ENCODE data around the gene HEPH.
"Not testable (repeated sequence)": the region's sequence is repeated elsewhere in the genome, so short reads cannot be mapped to it uniquely, and the experiment has no call there.

The HEPH gene, protein sequence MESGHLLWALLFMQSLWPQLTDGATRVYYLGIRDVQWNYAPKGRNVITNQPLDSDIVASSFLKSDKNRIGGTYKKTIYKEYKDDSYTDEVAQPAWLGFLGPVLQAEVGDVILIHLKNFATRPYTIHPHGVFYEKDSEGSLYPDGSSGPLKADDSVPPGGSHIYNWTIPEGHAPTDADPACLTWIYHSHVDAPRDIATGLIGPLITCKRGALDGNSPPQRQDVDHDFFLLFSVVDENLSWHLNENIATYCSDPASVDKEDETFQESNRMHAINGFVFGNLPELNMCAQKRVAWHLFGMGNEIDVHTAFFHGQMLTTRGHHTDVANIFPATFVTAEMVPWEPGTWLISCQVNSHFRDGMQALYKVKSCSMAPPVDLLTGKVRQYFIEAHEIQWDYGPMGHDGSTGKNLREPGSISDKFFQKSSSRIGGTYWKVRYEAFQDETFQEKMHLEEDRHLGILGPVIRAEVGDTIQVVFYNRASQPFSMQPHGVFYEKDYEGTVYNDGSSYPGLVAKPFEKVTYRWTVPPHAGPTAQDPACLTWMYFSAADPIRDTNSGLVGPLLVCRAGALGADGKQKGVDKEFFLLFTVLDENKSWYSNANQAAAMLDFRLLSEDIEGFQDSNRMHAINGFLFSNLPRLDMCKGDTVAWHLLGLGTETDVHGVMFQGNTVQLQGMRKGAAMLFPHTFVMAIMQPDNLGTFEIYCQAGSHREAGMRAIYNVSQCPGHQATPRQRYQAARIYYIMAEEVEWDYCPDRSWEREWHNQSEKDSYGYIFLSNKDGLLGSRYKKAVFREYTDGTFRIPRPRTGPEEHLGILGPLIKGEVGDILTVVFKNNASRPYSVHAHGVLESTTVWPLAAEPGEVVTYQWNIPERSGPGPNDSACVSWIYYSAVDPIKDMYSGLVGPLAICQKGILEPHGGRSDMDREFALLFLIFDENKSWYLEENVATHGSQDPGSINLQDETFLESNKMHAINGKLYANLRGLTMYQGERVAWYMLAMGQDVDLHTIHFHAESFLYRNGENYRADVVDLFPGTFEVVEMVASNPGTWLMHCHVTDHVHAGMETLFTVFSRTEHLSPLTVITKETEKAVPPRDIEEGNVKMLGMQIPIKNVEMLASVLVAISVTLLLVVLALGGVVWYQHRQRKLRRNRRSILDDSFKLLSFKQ

DNA sequence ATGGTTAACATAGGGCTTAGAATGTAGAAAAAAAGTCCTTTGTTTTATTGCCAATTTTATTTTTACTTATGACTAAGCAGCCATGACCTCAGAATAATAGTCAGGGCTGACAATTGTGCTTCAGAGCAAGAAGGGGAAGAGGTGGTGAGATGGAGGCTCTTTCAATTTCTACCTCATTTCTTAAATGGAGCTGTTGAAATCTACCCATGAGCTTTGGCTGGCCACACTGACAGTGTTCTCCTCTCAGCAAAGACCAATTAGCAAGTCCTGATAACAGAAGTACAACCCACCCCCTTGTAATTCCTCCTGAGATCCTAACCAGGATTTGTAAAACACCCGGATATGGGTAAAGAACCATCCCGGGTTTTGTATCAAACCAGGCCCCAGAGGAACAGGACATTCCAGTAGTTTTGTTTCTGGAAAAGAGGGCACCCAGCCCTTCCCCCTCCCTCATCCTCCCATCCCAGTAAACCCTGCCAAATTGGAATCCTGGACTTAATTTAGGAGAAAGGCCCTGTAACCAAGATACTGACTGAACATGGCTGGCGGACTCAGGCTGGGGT lies at the start of gene HEPH:
Gene HEPH, plus strand, starts transcription at position 399 of the 563 bp plus-strand sequence. CDS start 6,324 bp downstream, outside the sequence.
- DNase-seq = no peak

DNA sequence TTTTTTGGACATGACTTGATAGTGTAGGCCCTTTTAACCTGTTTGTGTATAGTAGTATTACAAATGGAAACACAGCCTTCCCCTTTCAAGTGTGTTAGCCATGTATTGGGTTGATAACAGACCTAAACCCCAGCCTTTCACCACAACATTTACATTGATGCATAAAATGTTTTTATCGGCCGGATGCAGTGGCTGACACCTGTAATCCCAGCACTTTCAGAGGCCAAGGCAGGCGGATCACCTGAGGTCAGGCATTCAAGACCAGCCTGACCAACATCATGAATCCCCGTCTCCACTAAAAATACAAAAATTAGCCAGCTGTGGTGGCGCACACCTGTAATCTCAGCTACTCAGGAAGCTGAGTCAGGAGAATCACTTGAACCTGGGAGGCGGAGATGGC lies 45.3 kb upstream of the HEPH start:
- not testable (repeated sequence) for DNase-seq

DNA sequence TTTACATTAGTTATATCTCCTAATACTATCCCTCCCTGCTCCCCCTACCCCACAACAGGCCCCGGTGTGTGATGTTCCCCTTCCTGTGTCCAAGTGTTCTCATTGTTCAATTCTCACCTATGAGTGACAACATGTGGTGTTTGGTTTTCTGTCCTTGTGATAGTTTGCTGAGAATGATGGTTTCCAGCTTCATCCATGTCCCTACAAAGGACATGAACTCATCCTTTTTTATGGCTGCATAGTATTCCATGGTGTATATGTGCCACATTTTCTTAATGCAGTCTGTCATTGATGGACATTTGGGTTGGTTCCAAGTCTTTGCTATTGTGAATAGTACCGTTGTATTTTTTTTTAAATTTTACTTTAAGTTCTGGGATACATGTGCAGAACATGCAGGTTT lies 42.7 kb upstream of the HEPH start:
- DNase-seq = not testable (repeated sequence)

DNA sequence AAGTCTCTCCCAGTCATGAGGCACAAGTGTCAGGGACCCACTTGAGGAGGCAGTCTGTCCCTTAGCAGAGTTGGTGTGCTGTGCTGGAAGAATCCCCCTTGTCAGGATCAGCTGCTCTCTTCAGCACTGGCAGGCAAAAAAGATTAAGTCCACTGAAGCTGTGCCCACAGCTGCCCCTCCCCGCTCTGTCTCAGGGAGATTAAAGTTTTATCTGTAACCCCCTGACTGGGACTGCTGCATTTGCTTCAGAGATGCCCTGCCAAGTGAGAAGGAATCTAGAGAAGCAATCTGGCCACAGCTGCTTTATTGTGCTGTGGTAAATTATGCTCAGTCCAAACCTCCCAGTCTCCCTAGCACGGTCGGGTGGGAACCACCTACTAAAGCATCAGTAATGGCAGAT lies 37.4 kb upstream of the HEPH start:
- DNase-seq = no peak

DNA sequence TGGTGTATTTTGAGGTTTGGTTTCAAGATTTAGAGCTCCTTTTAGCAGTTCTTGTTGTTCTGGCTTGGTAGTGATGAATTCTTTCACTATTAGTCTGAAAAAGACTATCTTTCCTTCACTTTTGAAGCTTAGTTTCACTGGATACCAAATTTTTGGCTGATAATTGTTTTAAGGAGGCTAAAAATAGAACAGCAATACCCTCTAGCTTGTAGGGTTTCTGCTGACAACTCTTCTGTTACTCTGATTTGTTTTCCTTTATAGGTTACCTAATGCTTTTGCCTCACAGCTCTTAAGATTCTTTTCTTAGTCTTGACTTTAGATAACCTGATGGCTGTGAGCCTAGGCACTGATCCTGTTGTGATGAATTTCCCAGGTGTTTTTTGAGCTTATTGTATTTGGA lies 33.6 kb upstream of the HEPH start:
- DNase-seq = no peak

DNA sequence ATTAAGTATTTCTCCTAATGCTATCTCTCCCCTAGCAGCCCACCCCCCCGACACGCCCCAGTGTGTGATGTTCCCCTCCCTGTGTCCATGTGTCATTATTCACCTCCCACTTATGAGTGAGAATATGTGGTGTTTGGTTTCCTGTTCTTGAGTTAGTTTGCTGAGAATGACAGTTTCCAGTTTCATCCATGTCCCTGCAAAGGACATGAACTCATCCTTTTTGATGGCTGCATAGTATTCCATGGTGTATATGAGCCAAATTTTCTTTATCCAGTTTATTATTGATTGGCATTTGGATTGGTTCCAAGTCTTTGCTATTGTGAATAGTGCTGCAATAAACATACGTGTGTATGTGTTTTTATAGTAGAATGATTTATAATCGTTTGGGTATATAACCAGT lies 28.8 kb upstream of the HEPH start:
- not testable (repeated sequence) for DNase-seq

DNA sequence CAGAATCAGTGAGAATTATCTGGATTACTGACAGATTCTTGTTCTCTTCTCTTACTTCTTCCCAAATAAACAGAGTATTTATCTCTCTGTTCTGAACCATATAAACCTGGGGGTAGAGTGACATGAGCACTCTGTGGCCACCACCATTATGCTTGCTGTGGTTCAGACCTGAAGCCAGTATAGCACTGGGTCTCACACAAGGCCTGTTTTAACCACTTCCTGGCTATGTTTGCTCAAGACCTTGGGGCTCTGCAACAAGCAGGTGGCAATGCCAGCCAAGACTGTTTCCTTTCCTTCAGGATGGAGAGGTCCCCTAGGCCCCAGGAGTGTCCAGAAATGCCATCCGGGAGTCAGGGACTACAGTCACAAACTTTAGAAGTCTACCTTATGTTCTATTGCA lies 21.7 kb upstream of the HEPH start:
- DNase-seq = no peak

DNA sequence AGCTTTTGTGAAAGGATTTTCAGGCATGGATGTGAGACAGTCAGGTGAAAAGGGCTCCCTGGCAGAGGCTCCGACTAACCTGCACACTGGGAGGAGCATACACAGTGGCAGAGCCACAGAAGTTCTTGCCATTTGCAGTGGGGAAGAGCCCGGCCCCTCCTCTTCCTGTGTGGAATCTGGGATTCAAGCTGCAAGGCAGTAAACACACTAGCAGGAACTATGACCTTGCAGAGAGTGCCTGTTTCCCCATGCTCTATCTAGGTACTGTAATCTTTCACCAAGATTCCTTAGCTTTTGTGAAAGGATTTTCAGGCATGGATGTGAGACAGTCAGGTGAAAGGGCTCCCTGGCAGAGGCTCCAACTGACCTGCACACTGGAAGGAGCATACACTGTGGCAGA lies 19.8 kb upstream of the HEPH start:
- no peak for DNase-seq

DNA sequence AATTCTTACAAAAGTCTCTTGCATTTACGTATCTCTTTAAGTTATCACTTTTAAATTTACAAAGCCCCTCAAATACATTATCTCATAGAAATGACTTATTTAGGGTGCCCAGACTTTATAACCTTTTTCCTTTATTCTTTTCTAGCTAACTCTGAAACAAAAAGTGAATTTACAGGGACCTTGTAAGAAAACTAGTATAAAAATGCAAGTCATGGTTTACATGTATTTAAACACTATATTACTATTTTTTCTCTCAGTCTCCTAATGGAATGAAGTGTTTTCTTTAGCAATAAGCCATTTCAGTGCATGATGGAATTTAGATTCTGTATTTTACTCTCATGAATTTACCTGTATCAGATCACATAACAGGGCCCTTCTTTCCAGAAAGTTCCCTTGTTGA lies 14.5 kb upstream of the HEPH start:
- DNase-seq = no peak

DNA sequence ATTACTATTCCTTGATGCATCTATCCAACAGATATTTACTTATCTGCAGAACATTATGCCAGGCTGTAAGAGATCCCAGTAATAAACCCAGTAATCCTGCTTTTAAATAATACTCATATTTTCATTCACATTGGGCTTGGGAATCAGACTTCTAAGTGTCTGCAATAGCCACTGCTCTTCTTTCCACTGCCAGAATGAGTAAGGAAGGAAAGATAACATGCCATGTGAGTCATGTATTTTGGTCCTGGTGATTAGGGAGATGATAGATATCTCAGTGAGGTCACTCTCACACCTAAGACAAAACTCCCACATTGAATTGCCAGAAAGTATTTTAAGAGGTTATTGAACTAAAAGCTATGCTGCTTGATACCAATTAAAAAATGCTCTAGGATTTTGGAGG lies 13.9 kb upstream of the HEPH start:
- DNase-seq = no peak

DNA sequence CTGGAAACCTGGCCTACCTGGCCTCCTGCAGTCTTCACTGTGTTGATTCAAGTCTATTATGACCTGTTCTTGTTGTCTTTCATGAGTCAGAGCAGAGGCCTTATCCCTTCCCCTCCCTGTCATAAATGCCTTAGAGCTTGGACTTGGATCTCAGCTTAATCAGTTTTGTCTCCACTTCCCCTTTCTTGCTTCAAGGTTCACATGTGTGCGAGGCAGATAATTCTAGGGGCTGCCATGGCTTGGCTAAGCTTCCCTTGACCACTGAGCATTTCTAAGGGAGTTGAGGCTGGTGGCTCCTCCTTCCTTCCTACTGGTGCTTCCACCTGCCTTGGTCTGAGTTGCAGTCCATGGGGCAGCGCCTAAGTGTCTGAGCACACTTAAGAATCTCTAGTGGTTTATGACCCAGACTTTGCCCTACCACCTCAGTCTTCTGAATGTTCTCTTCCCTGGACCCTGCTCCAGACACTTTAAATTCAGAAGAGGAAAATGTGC lies 1.7 kb upstream of the HEPH start:
- DNase-seq = no peak

DNA sequence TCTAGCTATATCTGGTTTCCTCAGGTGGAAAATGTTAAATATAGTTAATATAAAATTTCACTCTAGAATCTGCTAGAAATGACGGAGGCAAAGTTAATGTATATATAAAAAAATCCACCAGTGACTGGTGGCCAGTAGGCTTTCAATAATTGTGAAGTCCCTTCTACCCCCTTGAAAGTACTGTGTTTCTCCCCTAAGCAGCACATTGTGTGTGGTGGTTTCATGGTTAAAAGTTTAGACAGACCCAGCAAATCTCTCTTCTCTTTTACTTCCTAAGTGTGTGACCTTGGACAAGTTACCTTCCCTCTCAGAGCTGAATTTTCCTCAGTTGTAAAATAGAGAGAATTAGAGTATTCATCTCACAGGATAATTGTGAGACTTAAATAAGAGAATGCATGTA lies 600 bp upstream of the HEPH start:
- DNase-seq = no peak

DNA sequence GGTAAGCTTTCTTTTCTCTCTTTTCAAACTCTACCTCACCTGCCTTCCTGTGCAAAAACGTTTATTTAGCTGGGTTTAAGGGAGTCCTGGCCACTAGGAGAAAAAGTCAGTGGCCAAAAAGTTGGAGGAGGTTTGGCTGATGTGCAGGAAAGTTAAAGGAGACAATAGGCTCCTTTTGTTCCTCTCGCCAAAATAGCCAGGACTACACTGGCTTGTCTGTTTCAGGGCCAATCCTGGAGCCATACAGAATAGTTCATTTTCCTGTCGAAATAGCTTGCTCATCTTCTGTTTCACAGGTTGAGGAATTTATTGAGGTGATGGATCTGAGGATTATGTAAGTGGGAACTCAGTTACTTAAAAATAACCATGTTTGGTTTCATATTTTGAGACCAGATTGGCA lies 423 bp downstream of the HEPH start:
- DNase-seq = no peak

DNA sequence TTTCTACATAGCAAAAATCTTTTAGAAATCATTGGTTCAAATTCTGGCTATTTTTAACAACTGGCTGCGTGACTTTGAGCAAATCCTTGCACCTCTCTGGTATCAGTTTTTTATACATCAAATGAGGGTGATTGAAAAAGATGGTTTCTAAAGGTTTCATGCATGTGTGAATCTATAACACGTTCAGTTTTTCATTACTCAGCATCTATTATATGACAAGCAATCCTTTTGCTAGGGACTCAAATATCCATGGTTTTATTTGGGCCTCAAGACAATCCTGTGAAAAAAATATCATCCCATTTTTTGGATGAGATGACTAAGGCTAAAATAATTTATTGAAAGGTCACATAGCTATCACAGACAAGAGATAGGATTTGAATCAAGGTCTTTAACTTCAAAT lies 884 bp downstream of the HEPH start:
- DNase-seq = no peak

DNA sequence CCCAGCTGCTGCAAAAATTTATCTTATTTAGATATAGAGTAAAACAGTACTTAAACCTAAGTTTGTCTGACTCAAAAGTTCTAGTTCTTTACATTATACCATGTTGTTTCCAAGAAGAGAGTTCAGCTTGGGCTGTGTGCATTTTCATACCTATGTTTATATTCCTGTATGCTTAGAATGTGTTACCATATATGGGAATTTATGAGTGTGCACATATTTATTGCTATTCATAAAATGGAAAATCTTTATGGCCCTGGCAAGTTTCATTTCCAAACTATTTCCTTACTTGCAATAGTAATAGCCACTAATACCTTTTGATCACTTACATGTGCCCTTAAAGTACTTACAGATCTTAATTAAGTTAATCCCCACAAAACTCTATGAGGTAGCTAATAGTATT lies 2.6 kb downstream of the HEPH start:
- DNase-seq = no peak

DNA sequence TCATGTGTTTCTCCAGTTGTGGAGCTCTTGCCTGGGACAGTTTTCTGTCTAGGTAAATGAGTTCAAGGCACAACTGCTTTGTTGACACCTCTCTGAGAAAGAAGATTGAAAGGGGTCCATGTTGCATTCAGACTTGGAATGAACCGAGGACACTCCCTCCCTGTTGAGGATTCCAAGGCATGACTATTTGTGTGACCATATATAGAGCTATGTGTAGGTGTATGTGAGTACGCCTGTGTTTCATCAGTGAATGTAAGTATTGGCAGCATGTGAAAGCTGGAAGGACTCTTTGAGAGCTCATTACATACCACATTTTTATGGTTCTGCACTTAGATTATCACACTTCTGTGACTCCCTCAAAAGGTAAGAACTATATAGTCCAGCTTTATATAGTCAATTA lies 3.4 kb downstream of the HEPH start:
- DNase-seq = no peak

DNA sequence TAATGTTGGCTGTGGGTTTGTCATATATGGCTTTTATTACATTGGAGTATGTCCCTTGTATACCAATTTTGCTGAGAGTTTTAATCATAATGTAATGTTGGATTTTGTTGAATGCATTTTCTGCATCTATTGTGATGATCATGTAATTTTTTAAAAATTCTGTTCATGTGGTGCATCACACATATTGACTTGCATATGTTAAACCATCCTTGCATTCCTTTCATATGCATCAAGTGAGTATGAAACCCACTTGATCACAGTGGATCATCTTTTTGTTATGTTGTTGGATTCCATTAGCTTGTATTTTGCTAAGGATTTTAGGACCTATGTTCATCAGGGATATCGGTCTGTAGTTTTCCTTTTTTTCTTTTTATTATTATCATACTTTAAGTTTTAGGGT lies 12.1 kb downstream of the HEPH start:
- DNase-seq = no peak

DNA sequence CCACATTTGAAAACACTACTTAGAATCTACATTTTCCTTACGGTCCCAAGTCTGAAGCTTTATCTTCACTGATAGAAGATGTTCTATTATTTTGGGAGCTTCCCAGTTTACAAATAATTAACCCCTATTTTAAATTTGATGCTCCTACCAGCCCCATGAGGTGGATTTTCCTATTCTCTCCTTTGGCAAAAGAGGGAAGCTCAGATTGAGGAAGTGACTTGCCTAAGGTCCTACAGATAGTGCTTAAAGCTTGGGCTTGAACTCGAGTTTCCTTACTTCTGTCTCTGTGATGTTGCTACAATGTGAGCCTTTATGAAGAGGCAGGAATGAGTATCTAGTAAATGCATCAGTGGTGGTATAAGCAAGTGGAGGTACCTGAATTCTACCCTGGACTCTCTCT lies 27.5 kb downstream of the HEPH start:
- DNase-seq = no peak

DNA sequence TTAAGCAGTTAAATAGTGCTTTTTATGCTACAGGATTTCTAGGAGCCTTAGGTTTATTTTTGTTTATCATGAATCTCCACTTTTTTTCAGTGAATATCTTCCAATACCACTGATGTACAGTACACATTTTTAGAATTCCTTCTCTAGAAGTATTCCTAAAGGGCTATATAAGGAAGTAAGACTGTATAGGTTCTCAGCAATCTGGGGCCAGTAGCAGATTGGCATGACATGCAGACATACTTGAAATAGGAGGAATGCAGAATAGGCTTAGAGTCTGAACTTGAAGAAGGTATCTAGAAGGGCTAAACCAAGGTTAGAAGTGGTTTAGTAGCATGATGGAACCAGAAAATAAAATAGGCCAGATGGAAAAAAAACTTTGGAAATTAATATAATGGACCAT lies 29.8 kb downstream of the HEPH start:
- DNase-seq = no peak

DNA sequence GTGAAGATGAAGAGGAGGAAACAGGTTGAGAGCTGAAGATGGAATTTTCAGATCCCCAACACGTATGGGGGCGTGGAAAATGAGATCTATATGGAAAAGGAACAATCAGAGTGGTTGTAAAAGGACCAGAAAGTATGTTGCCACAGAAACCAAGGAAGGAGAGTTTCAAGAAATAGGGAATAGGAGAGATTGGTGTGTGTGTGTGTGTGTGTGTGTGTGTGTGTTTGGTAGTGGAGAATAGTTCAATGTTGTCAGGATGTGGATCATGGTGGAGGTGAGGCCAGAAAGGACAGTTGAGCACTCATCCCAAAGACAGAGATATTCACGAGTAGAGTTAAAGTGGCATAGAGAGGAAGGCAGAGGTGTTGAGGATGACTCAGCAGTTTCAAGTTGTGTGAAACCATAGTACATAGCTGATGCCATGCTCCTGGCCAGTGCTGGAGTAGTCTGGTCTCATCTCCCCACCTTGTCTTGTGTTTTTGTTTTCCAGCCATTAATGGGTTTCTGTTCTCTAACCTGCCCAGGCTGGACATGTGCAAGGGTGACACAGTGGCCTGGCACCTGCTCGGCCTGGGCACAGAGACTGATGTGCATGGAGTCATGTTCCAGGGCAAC lies 36.1 kb downstream of the HEPH start:
- DNase-seq = no peak

DNA sequence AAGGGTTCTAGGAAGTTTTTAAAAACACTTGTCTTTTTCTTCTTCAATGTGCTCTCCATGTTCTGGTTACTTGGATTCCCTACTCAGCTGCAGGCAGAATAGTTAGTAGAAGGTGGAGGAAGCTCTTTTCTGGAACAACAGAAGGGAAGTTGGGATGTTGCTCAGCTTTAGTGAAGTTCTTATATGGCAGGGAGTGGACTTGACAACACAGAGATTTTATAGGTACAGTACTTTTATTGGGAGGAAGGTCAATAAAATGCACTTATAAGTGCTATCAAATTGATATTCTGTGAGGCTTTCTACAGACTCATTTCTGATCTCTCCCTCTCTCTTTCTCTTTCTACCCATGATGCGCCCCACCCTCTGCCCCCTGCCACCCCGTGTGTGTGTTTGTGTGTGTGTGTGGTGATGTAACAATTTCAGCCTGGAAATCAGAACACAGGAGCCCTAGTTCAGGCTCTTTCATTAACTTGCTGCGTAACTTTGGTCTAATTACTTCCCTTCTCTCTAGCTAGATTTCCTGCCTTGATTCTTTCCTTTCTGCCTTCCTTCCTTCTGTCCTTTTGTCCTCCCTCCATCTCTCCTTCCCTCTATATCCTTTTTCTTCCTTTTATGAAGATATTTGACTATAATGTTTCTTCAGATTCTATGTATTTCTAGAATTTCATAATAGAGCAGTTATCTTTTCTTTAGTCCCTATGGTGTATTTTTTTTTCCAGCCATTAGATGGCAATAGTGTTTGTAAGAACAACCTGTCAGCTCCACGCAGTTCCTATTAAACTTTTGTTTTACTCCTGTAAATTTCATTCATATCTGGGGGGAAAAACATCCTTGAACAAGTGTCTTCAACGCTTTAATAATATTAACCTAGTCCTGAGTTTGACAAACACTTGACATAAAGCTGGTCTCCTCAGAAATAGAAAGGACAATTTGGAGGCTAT lies 37.1 kb downstream of the HEPH start:
- no peak for DNase-seq

Data from activated naive CD4-positive, alpha-beta T cell (primary cell).